ENCODE results near the gene ACACB.
"Not testable (repeated sequence)": the region's sequence is repeated elsewhere in the genome, so short reads cannot be mapped to it uniquely, and the experiment has no call there.

Gene ACACB

DNA sequence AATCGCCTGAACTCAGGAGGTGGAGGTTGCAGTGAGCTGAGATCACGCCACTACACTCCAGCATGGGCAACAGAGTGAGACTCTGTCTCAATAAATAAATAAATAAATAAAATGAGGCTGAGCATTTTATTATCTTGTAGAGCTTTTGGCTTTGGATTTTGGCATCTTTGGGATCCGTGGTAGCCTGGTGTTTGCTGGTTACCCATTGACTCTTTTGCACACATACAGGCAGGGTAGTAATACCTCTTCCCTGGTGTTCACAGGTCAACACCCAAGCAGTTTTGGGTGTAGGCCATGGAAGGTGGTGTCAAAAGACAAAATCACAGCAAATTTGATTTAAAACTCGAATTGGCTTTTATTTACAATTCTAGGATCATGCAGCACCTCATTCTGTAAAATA lies 27.8 kb downstream of the ACACB start:
- H3K4me3 ChIP-seq: no peak overlapping the region
- peaks cover 0 to 5% (median 0%) of the 10 kb centered on the region in 4 donors for H3K4me1 ChIP-seq
- H3K36me3 ChIP-seq: peaks cover 0 to 21% (median 10%) of the 10 kb centered on the region in 3 donors
- TF ChIP-seq, protein P1, sequence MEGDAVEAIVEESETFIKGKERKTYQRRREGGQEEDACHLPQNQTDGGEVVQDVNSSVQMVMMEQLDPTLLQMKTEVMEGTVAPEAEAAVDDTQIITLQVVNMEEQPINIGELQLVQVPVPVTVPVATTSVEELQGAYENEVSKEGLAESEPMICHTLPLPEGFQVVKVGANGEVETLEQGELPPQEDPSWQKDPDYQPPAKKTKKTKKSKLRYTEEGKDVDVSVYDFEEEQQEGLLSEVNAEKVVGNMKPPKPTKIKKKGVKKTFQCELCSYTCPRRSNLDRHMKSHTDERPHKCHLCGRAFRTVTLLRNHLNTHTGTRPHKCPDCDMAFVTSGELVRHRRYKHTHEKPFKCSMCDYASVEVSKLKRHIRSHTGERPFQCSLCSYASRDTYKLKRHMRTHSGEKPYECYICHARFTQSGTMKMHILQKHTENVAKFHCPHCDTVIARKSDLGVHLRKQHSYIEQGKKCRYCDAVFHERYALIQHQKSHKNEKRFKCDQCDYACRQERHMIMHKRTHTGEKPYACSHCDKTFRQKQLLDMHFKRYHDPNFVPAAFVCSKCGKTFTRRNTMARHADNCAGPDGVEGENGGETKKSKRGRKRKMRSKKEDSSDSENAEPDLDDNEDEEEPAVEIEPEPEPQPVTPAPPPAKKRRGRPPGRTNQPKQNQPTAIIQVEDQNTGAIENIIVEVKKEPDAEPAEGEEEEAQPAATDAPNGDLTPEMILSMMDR (IDR thresholded peaks at IDR 0.05): no peak
- no peaks in the 10 kb centered on the region for H3K9me3 ChIP-seq
- intact Hi-C loops (cut with DNase I; ENCODE audit: low total_unique reads): no loop called here
- no peaks in the 10 kb centered on the region for H3K27me3 ChIP-seq
- peak in 1 of 2 donors; percentile 11 for DNase-seq
- H3K27ac ChIP-seq: no peak overlapping the region

DNA sequence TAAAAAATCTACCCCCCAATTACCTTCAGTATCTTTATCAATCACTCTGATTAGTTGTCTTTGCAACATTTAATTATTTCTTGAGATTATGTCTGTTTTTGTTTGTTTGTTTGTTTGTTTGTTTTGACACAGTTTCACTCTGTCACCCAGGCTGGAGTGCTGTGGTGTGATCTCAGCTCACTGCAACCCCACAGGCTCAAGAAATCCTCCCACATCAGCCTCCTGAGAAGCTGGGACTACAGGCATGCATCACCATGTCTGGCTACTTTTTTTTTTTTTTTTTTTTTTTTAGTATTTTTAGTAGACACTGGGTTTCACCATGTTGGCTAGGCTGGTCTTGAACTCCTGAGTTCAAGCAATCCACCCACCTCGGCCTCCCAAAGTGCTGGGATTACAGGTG lies 30.7 kb downstream of the ACACB start:
- peak in 1 of 2 donors; percentile 13 for DNase-seq
- H3K9me3 ChIP-seq; H3K27me3 ChIP-seq; intact Hi-C loops (cut with DNase I; ENCODE audit: low total_unique reads); H3K4me1 ChIP-seq; H3K27ac ChIP-seq; H3K4me3 ChIP-seq; H3K36me3 ChIP-seq: not testable (repeated sequence)

DNA sequence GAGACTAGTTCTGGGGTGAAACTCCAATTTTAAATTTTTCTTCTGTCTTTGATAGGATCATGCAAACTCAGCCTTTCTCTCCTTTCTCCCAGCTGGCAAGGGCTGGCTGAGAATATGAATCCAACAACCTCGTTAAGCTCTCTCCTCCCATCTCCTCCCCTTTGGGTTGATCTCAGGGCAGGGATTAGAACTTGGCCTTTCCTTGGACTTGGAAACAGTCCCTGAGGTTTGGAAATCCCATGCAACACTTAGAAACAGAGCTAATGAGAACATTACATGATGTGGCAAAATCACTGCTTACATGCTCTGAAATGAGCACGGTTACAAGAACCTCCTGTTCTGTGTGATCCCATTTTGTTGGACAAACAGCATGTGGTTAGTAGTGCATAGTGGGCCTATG lies 31.6 kb downstream of the ACACB start:
- no peaks in the 10 kb centered on the region for H3K36me3 ChIP-seq
- TF ChIP-seq, protein P1 (IDR thresholded peaks at IDR 0.05): no peak
- H3K27ac ChIP-seq: no peak overlapping the region
- peaks cover 0 to 5% (median 0%) of the 10 kb centered on the region in 4 donors for H3K4me1 ChIP-seq
- DNase-seq: peak; percentile 66 to 77
- no peak overlapping the region for H3K4me3 ChIP-seq
- H3K27me3 ChIP-seq: no peaks in the 10 kb centered on the region
- no peaks in the 10 kb centered on the region for H3K9me3 ChIP-seq
- intact Hi-C loops (cut with DNase I; ENCODE audit: low total_unique reads): no loop called here

DNA sequence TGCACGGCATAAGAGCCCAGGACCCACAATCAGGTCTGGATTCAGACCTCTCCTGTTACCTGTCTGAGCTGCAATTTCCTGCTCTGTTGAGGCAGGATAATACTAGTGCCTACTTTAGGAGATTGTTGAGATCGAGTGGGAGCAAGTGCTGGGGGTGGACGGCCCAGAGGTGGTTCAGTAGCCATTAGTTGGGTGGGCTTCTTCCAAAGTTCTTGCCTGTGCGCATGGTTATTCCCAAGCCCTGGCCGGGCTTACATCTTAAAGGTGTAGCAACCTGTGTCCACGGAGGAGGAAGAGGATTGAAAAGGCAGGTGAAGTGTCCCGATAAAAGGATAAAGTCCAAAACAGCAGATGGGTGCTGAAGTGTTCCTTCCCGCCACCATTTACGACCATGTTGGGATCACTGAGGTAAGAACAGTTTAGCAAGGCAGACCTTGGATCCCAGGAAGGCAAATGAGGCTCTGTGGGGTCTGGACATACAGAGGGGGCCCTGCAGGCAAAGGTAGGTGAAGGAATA lies 33.8 kb downstream of the ACACB start:
- no peak overlapping the region for H3K27ac ChIP-seq
- no peak overlapping the region for H3K4me3 ChIP-seq

DNA sequence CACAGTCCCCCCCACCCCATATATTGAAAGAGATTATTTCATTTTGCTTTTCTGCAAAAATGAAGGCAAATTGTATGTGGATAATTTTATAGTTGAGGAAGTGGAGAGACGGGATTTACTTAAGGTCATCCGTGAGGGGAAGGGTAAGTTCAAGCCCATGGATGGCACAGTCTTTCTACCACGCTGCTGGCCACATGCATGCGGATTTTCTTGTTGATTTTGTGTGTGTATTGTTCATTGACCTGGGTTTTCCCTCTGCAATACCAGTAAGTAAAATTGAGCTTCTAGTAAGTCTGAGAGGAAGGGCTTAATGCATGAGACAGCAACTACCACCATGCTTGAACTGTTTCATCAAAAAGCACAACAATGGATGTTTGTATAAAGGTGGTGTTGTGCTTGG lies 35.1 kb downstream of the ACACB start:
- Histone ChIP-seq H3K27me3 (no peaks in the 10 kb centered on the region), H3K4me1 (peaks cover 0 to 8% (median 7%) of the 10 kb centered on the region in 4 donors), H3K4me3 (no peak overlapping the region), H3K9me3 (no peaks in the 10 kb centered on the region), H3K27ac (no peak overlapping the region), H3K36me3 (no peaks in the 10 kb centered on the region)
- no peak for DNase-seq
- intact Hi-C loops (cut with DNase I; ENCODE audit: low total_unique reads): no loop called here
- TF ChIP-seq, protein P1 (IDR thresholded peaks at IDR 0.05): no peak

More for the DNA sequence above, 33.8 kb downstream of the ACACB start:
- H3K4me1 ChIP-seq: peaks cover 0 to 11% (median 5%) of the 10 kb centered on the region in 4 donors
- TF ChIP-seq, protein P1 (IDR thresholded peaks at IDR 0.05): no peak
- no peaks in the 10 kb centered on the region for H3K36me3 ChIP-seq
- H3K9me3 ChIP-seq: no peaks in the 10 kb centered on the region
- no peak for DNase-seq
- intact Hi-C loops (cut with DNase I; ENCODE audit: low total_unique reads): no loop called here
- H3K27me3 ChIP-seq: no peaks in the 10 kb centered on the region

DNA sequence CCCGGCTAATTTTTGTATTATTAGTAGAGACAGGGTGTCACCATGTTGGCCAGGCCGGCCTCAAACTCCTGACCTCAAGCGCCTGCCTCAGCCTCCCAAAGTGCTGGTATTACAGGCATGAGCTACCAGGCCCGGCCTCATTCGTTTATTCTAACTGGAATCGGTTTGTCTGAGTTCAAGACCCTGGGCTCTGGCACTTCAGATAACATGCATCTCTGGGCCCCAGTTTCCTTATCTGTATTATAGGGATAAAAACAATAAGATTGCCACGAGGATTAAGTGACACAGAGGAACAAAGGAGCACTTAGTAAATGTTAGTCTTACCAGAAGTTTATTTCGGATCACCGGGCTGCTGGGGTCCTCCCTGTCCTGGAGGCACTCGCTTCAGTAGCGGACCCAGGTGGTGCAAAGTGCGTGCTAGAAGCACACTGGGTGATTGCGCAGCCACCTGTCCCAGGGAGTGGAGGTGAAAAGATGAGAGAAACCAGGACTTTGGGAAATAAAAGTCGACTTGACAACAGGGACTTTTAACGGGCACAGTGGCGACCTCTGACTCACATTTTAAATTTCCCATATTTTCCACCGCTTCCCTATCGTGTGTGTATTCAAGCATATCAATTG lies 37.5 kb downstream of the ACACB start:
- TF ChIP-seq, protein P1 (IDR thresholded peaks at IDR 0.05): no peak
- Histone ChIP-seq H3K4me1 (peaks cover 0 to 20% (median 17%) of the 10 kb centered on the region in 4 donors), H3K4me3 (peak overlapping the region; percentile 65 to 67), H3K27me3 (no peaks in the 10 kb centered on the region), H3K36me3 (no peaks in the 10 kb centered on the region), H3K9me3 (no peaks in the 10 kb centered on the region), H3K27ac (peak overlapping the region; percentile 74 to 79)
- intact Hi-C loops (cut with DNase I; ENCODE audit: low total_unique reads): no loop called here
- no peak for DNase-seq
